ENCODE results near the gene FAM83D.

The FAM83D gene

GRCh38 chr20:38890497-38890818 lies 35.8 kb upstream of the FAM83D start:
- no peak overlapping the region for H3K4me3 ChIP-seq (ENCODE audit: low read depth, low read length)
- peak; percentile 33 for DNase-seq (ENCODE audit: low read depth)
- TF ChIP-seq CTCF (IDR thresholded peaks at IDR 0.05; ENCODE audit: insufficient read depth, low read depth, low read length, missing control alignments), result no peak

GRCh38 chr20:38892091-38892981 lies 33.9 kb upstream of the FAM83D start:
- TF ChIP-seq CTCF (IDR thresholded peaks at IDR 0.05; ENCODE audit: insufficient read depth, low read depth, low read length, missing control alignments), result no peak
- DNase-seq (ENCODE audit: low read depth), result peak; percentile 90
- no peak overlapping the region for H3K4me3 ChIP-seq (ENCODE audit: low read depth, low read length)

- peak; percentile 46 for DNase-seq (ENCODE audit: low read depth)
- H3K4me3 ChIP-seq (ENCODE audit: low read depth, low read length), result no peak overlapping the region
- TF ChIP-seq CTCF (IDR thresholded peaks at IDR 0.05; ENCODE audit: insufficient read depth, low read depth, low read length, missing control alignments), result no peak
These were observed 33.1 kb upstream of the FAM83D start for GRCh38 chr20:38893056-38893564.

- DNase-seq (ENCODE audit: low read depth), result peak; percentile 87
These were observed 32.6 kb upstream of the FAM83D start for GRCh38 chr20:38893565-38894090.

GRCh38 chr20:38894091-38894847 lies 31.9 kb upstream of the FAM83D start:
- DNase-seq (ENCODE audit: low read depth), result no peak
- H3K4me3 ChIP-seq (ENCODE audit: low read depth, low read length), result no peak overlapping the region
- TF ChIP-seq CTCF (IDR thresholded peaks at IDR 0.05; ENCODE audit: insufficient read depth, low read depth, low read length, missing control alignments), result no peak

More at GRCh38 chr20:38893565-38894090, 32.6 kb upstream of the FAM83D start:
- H3K4me3 ChIP-seq (ENCODE audit: low read depth, low read length), result no peak overlapping the region
- peak; percentile 97 for TF ChIP-seq CTCF (IDR thresholded peaks at IDR 0.05; ENCODE audit: insufficient read depth, low read depth, low read length, missing control alignments)

GRCh38 chr20:38895098-38895949 lies 30.9 kb upstream of the FAM83D start:
- no peak for DNase-seq (ENCODE audit: low read depth)
- no peak overlapping the region for H3K4me3 ChIP-seq (ENCODE audit: low read depth, low read length)
- TF ChIP-seq CTCF (IDR thresholded peaks at IDR 0.05; ENCODE audit: insufficient read depth, low read depth, low read length, missing control alignments), result no peak

Measured in GM12865 (cell line).